IPS-15b (cell line): Measurements from ENCODE around the gene CA4.
"Not testable (repeated sequence)": the region's sequence is repeated elsewhere in the genome, so short reads cannot be mapped to it uniquely, and the experiment has no call there.

Experiments
- H3K27me3 ChIP-seq: one replicate; pipeline ENCODE4 v1.6.1; 2013; ENCODE audit warnings: low read length; ENCODE audit not compliant: control insufficient read depth, insufficient read depth
- H3K36me3 ChIP-seq: one replicate; pipeline ENCODE4 v1.6.1; 2013; ENCODE audit warnings: low read length; ENCODE audit not compliant: control insufficient read depth, insufficient read depth
- H3K4me1 ChIP-seq: one replicate; pipeline ENCODE4 v1.6.1; 2013; ENCODE audit warnings: mild to moderate bottlenecking, low read length; ENCODE audit not compliant: control insufficient read depth, insufficient read depth
- H3K4me3 ChIP-seq: one replicate; pipeline ENCODE4 v1.5.1; 2013; ENCODE audit warnings: low read depth, low read length
- H3K9ac ChIP-seq: one replicate; pipeline ENCODE4 v1.6.1; 2013; ENCODE audit warnings: low read depth, mild to moderate bottlenecking, low read length
- H3K9me3 ChIP-seq: one replicate; pipeline ENCODE4 v1.6.1; 2013; ENCODE audit warnings: mild to moderate bottlenecking, low read length; ENCODE audit not compliant: control insufficient read depth, insufficient read depth

CA4 gene

DNA sequence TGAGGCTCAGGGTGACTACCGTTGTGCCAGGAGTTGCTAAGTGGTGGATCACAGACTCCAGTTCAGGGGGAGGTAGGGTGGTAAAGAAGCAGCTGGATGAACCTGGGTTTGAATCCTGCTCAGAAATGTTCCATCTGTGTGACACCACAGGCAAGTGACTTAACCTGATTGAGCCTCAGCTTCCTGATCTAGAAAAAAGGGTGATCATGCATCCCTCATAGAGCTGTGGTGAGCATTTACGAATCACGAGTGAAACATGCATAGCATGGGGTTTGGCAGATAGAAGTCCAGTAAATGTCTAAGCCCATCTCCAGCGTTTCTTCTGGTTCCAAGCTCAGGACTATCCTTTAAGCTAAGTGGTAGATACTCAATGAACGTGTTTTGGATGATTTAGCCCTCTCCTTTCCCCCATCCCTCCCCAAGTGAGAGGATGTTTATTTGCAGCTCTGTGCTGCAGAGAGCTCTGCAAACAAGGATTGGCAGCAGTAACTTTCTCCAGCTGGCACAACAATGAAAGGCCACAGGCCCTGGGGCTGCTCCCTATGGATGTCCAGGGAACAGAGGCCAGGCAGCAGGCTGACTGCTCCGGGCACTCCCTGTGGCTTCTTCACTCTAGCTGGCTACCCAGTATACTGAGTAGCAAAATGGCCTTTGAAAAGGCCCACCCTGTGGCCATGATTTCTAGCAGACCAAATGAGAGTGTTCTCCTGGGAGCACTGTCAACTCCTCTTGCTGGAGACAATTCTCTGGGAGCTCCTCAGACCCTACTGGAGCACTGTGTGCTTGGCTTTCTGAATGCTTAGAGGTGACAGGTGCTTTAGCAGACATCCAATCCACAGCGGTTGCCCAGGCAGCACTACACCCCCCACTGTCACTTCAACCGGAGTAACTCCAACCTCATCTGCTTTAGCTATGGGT is 21.3 kb downstream of the CA4 start:
- Histone ChIP-seq H3K36me3 (no peaks in the 10 kb centered on the region), H3K9ac (no peak overlapping the region)

DNA sequence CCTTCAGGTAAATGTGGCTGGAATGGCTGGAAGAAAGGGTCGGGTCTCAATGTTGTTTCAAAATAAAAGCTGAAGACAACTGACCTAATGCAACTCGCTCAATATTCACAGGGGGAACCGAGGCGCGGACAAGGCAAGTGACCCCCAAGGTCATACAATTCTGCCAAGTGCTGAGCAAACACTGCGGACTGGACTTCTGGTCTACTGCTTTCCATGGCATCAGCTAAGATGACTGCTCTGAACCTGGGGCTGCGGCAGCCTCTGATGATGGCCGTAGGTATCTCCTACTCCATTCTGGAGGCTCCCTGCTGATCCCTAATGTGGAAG is 21.9 kb downstream of the CA4 start:
- Histone ChIP-seq H3K36me3 (no peaks in the 10 kb centered on the region), H3K4me1 (peaks cover 5% of the 10 kb centered on the region), H3K9me3 (no peaks in the 10 kb centered on the region), H3K27me3 (no peaks in the 10 kb centered on the region), H3K9ac (no peak overlapping the region), H3K4me3 (no peak overlapping the region)

More for the DNA sequence above, 21.3 kb downstream of the CA4 start:
- no peaks in the 10 kb centered on the region for H3K9me3 ChIP-seq
- no peaks in the 10 kb centered on the region for H3K27me3 ChIP-seq
- H3K4me3 ChIP-seq = no peak overlapping the region
- peaks cover 5% of the 10 kb centered on the region for H3K4me1 ChIP-seq

DNA sequence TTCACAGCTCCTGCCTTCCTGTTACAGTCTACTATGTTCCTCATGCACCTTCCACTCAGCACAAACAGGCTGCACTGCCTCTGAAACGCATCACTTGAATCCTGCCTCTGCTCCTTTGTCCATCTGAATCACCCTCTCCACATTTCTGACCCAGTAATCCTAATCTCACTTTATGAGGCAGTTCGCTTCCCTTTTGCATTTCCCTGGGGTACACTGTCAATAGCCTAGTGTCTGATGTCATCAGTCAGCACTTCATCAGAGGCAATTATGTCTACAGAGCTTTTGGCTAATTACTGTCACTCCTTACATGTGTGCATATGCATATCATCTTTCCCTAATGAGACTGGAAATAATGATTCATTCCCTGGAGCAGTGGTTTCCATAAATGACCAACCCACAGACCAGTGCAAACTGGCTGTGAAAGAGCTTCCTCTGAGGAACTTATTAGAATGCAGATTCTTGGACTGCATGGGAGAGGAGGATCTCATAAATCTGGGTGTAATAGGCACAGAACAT is 23.6 kb downstream of the CA4 start:
- Histone ChIP-seq H3K4me3 (no peak overlapping the region), H3K27me3 (no peaks in the 10 kb centered on the region), H3K4me1 (peaks cover 5% of the 10 kb centered on the region), H3K9me3 (no peaks in the 10 kb centered on the region), H3K36me3 (no peaks in the 10 kb centered on the region), H3K9ac (no peak overlapping the region)

DNA sequence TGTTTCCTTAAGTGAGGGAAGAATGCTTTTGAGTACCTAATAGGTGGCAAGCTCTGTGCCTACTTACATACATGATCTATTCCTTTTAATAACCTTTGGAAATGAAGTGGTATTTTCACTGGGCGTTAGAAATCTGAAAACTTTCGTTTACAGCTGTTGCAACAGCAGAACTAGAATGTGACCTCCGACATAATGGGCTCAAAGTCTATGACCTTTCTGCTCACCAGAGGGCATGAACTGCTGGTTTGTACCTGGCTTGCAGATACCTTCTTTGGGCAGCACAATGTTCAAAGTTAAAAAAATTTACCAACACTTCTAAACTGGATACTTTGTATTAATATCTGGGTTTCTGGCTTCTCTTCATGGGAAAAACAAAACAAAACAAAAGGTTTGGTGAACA is 24.3 kb downstream of the CA4 start:
- H3K4me3 ChIP-seq = no peak overlapping the region
- H3K27me3 ChIP-seq = no peaks in the 10 kb centered on the region
- H3K36me3 ChIP-seq = no peaks in the 10 kb centered on the region
- H3K9ac ChIP-seq = no peak overlapping the region
- no peaks in the 10 kb centered on the region for H3K9me3 ChIP-seq
- peaks cover 5% of the 10 kb centered on the region for H3K4me1 ChIP-seq

DNA sequence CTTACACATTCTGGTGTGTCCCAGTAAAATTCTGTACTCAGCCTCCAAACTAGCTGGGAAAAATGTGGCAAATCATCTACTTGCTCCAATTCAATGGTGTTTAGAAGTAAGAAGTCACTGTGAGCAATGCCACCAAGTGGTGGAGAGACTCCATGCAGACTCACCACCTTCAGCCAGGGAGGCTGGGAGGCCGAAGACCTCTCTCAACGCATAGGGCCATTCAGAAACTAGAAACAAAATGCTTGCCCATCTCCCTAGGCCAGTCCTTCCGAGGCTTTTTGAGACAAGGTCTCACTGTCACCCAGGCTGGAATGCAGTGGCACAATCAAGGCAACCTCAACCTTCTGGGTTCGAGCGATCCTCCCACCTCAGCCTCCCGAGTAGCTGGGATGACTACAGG is 25.0 kb downstream of the CA4 start:
- H3K27me3 ChIP-seq, H3K9ac ChIP-seq, H3K4me1 ChIP-seq, H3K4me3 ChIP-seq, H3K9me3 ChIP-seq, H3K36me3 ChIP-seq: not testable (repeated sequence)

DNA sequence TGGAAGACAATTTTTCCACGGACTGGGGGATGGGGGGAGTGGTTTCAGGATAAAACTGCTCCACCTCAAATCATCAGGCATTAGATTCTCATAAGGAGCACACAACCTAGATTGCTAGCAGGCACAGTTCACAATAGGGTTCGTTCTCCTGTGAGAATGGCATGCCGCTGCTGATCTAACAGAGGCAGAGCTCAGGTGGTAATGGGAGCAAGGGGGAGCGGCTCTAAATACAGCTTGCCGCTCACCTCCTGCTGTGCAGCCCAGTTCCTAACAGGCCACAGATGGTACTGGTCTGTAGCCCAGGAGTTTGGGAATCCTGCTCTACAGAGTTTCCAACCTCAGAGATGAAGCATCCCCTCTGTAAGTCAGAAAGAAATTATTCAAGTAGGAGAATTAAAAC is 27.0 kb downstream of the CA4 start:
- not testable (repeated sequence) for H3K4me3 ChIP-seq, H3K9me3 ChIP-seq, H3K36me3 ChIP-seq, H3K4me1 ChIP-seq, H3K9ac ChIP-seq, H3K27me3 ChIP-seq

DNA sequence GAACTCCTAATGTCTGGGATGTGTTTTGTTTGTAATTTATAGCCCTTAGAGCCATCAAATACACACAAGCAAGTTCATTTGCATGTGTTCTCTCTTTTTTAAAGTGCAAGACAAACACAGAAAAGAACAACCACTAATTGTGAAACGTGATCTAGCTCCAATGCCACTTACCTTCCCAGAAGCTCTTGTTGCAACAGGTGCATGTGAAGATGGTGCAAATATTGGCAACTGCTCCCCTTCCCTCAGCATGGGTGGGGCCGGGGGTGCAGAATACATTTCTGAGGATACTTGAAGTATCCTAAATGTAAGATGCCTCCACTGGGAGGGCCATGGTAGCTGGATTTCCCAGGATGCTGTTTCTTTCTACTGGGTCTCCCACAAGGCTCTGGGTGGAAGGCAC is 28.4 kb downstream of the CA4 start:
- H3K4me3 ChIP-seq, H3K36me3 ChIP-seq, H3K4me1 ChIP-seq, H3K9ac ChIP-seq, H3K9me3 ChIP-seq, H3K27me3 ChIP-seq: not testable (repeated sequence)

DNA sequence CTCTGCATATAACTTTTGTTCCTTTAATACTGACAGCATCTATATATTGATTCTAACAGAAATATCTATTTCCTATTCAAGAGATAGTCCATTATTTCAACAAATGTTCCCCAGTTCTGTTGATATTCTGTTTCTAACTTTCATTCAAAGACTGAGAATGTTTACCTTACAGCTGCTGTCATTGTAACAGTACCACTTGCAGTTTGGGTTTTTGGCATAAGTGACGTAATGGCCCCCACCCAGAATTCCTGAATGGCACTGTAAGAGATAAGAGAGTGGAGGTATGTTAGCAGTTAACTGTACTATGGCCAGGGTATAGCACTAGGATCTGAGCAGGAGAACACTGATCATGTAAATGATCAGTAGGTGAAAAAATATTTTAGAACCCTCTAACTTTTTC is 30.6 kb downstream of the CA4 start:
- not testable (repeated sequence) for H3K4me1 ChIP-seq, H3K9ac ChIP-seq, H3K4me3 ChIP-seq, H3K27me3 ChIP-seq, H3K9me3 ChIP-seq, H3K36me3 ChIP-seq

DNA sequence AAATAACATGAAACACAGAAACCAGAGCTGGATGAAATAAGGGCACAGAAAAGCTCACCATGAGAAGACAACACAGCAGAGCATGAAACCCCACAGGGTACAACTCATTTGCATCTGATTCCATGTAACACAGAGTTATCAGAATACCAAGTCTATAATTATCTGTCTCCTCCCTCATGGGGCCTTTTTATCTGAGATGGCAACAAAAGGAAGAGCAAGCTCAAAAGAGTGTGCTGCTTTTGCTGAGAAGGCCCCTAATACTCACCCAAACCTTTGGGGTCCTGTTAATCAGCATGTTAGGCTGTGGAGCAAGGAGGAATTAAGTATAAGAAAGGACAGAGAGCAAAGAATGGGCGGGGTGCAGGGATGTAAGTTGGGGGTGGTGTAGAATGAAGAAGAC is 36.6 kb downstream of the CA4 start:
- not testable (repeated sequence) for H3K27me3 ChIP-seq, H3K9me3 ChIP-seq, H3K4me1 ChIP-seq, H3K9ac ChIP-seq, H3K4me3 ChIP-seq
- H3K36me3 ChIP-seq = peaks cover 23% of the 10 kb centered on the region

DNA sequence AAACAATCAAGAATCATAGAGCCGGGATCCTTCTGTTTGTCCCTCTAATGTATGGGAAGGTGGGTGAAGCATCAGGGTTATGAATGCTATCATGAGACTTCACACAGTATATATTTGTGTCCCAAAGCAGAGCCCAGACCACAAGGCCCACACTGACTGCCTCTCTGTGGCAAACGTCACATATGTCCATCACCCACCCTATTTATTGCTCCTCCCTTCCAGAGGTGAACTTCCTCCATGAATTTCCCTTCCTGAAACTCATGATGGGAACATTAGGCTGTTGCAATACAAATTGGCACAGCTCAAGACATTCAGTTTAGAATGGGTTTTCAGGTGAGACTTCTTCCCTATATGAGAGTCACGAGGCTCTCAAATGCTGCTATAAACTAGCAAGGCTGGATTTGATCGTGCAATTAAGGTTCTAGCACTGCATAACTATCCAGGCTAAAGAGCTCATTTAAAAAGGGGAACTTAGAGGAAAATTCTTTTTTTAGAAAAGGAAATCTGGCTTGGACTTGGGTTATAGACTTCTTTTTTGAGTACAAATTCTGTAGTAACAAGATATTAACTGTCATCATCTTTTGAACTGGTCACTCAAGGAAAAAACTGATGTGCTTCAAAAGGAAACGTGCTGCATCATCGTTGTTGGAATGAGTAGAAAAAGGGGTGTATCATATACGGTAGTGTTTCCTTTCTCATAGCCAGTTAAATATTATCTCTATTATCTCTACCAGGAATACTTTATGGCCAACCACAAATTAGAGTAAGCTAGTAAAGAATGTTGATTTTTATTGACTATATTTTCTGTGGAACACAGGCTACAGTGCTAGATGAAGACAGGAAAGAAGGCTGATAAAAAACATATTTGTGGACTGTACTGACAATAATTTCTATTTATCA is 37.3 kb downstream of the CA4 start:
- peaks cover 23% of the 10 kb centered on the region for H3K36me3 ChIP-seq
- H3K4me3 ChIP-seq, H3K9ac ChIP-seq, H3K9me3 ChIP-seq, H3K4me1 ChIP-seq, H3K27me3 ChIP-seq: not testable (repeated sequence)

DNA sequence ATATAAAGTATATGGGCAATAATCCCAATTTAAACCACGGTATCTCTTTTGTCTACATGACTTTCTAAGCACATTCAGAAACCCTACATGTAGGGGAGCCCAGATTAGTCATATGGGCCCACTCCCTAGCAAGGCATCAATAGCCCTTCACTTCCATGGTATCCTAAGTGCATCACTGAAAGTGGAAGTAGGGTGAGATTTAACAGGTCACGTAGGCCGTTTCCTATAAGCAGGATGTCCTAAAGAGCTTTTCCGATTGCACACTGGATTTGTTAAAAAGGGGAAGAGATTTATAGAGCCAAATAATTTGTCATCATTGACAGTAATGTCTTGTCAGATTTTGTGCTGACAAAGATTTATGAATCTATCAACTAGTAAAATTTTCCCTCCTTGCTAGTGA is 39.0 kb downstream of the CA4 start:
- H3K4me1 ChIP-seq = no peaks in the 10 kb centered on the region
- no peaks in the 10 kb centered on the region for H3K9me3 ChIP-seq
- no peaks in the 10 kb centered on the region for H3K27me3 ChIP-seq
- peaks cover 28% of the 10 kb centered on the region for H3K36me3 ChIP-seq
- H3K9ac ChIP-seq = no peak overlapping the region
- no peak overlapping the region for H3K4me3 ChIP-seq

DNA sequence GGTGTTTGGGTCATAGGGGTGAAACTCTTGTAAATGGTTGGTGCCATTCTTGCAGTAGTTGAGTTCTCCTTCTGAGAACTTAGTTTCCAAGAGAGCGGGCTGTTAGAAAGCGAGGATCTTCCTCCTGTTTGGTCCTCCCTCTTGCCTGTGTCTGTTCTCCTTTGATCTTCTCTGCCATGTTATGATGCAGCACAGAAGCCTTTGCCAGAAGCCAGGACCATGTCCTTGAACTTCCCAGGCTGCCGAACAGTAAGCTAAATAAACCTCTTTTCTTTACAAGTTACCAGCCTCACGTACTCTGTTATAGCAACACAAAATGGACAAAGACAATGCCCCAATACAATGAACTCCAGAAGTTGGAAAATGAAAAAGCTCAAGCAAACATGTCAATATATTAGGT is 40.3 kb downstream of the CA4 start:
- H3K27me3 ChIP-seq, H3K9ac ChIP-seq, H3K4me3 ChIP-seq, H3K4me1 ChIP-seq, H3K9me3 ChIP-seq: not testable (repeated sequence)
- H3K36me3 ChIP-seq = peaks cover 28% of the 10 kb centered on the region
